HG03159 (cell line): Measurements from ENCODE around the gene CDKAL1.
A peak's percentile ranks its signal among the peaks of the same experiment; 100 is the strongest.

Source experiments
- ATAC-seq: cut with Tn5 transposase; IDR thresholded peaks from one replicate; pipeline ENCODE4 v1.9.1; 2021; ENCODE audit warnings: mild to moderate bottlenecking, moderate library complexity; ENCODE audit not compliant: unreplicated experiment

CDKAL1 gene

DNA sequence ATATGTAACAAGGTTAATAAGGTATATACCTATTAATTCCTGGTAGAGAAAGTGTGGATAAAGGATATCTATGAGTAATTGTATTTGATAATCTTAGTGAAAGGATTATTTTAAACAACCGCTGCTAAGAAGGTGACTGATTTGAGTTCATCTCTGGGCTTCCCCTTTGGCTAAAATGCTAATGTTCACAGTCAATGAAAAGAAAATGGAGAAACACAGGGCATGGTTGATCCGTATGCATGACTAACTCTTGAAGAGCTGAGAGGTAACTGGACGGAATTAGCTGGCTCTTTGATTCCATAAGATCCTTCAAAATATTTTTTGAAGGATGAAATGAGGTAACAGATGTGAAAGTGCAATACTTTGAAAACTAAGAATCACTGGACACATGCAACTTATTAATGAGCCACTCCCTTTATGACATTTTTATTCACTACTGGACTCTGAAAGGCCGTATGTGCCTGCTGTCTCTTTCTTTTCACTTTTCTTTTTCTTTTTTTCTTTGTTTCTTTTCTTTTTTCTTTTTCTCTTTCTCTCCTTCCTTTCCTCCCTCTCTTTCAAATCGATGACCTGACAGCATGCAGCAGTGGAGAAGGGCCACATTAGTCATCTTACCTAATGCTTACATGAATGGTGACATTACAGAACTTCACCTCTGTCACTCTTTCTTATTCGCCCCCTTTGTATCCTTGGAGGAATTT, 464.6 kb downstream of the CDKAL1 start:
- ATAC-seq: peak; percentile 48

DNA sequence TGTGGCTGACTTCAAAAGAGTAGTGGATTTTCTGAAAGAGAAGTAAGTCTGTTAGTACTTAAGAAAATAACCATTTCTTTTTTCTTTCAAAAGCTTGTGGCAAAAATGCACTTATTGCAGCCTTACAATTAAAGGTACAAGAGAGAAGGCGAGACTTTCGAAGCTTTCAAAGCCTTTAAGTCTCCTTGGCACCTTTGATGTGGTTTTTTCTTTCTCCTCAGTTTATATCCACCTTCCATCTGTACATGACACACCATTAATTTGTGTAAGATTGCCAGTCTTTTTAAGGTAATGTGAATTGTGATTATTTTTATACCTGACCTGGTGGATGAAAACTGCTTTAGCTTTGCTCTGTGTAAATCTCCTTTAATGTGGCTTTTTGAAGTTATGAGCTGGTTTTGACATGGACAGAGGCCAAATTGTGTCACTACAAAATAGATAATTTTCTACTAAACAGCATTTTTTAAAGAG, 466.1 kb downstream of the CDKAL1 start:
- ATAC-seq: no peak

- no peak for ATAC-seq
Measured at GRCh38 chr6:21001736-21002135, 467.5 kb downstream of the CDKAL1 start.

GRCh38 chr6:21003780-21004541, 469.7 kb downstream of the CDKAL1 start:
- ATAC-seq: peak; percentile 76

- peak; percentile 36 for ATAC-seq
Measured at GRCh38 chr6:21005816-21006570, 471.7 kb downstream of the CDKAL1 start.

DNA sequence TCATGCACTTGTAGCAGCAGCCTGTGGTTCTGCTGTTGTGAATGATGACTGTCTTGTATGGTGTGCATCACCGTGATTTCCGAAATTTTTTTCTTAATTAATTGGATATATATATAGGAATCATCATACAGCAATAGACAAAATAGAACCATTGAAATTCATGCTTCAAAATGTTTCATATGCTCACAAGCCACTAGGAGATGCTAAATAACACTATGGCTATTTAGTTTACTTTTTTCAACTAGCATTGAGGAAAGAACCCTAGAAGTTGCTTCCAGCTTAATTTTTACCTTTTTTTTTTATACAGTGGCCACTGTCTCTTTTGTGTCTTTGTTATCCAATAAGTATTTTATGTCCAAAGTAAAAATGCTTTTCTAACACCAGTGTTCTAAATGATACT, 485.4 kb downstream of the CDKAL1 start:
- ATAC-seq: no peak

- ATAC-seq: peak; percentile 95
Measured at GRCh38 chr6:21022343-21023107, 488.3 kb downstream of the CDKAL1 start.

DNA sequence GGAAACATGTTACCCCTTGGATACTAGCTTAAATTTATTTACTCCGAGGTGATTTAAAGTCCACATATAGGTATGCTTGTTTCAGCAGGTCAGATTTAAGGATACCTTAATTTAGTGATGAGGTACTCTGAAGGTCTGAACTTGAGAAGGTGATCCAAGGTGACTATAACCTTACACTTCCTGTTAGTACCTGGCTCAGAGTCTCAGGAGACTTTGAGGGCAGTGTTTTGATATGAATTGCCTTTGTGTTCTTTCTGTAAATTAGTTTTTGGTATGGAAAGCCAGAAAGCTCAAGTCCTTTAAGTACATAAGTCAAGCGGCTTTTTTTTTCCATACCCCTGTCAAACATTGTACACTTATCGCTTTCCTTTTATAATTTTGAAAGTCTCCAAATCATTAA, 489.0 kb downstream of the CDKAL1 start:
- ATAC-seq: no peak

DNA sequence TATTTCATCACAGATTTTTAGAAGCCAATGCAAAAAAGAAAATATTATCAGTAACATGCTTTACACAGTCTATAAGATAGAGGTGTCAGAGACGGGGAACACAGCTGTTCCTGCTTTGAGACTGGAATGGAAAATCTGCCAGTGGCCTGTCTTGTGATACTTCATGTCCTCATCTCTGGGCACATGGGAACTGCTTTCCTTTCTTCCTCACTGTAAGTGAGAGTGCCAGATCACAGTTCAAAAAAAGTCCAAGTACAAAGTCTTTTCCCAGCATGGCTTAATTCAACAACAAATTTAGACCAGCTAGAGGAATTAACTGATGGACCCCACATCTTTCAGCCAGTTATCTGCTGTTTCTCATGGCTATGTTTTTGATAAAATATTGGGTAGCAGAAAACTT, 490.4 kb downstream of the CDKAL1 start:
- no peak for ATAC-seq

DNA sequence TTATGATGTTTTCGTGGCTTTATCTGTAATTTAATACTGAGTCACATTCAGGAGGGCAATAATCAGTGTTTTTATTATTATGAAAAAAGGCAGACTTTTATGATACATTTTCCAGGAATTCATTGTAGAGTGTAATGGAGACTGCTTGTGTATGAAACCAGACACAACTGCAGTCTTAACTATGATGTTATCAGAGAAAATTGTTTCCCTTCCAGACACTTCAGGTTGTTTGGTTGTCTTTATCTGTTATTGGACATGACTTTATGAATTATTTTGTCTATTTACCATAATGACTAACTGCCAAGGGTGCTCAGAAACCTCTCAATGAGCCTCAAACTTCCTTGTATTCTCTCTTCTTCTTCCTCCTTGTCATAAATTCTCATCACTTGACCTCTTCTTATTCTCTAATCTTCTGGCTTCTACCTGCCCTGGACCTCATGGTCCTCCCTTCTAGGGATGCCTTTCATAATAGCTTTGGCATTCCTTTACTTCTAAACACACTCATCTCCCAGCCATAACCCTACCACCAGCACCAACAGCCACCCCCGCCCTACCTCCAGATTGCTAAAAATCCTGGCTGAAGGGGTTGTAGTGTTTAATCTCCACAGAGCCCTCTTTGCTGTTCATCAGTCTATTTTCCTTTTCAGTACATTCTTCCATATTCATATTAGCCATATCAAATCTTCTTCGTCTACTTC, 492.5 kb downstream of the CDKAL1 start:
- no peak for ATAC-seq

DNA sequence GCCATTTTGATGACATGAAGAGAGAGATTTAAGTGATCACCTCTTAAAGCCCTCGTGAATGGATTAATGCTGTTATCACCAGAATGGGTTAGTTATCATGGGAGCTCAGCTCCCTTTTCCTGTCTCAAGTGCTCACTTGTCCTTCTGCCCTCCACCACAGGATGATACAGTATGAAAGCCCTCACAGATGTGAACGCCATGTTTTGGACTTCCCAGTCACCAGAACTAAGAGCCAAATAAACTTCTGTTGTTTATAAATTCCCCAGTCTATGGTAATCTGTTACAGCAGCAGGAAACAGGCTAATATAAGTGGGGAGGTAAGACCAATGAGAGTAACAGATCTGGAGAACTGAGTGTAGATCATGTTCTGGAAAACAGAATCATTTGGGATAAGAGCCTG, 493.2 kb downstream of the CDKAL1 start:
- ATAC-seq: no peak

DNA sequence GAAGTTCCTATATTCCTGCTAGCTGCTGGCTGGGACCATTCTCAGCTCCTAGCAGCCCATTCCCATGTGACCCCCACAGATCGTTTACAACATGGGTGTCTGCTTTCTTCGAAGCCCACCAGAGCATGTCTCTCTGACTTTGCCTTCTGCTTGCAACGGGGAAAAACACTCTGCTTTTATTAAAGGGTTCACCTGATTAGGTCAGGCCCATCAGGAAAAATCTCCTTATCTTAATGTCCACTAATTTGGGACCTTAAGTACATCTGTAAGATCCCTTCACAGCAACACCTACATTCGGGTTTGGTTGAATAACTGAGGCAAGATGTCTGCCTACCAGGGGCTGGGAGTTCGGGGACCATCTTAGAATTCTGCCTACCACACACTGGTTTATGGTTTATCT, 496.9 kb downstream of the CDKAL1 start:
- no peak for ATAC-seq

GRCh38 chr6:21033084-21033483, 498.8 kb downstream of the CDKAL1 start:
- no peak for ATAC-seq

GRCh38 chr6:21033575-21034026, 499.3 kb downstream of the CDKAL1 start:
- no peak for ATAC-seq

DNA sequence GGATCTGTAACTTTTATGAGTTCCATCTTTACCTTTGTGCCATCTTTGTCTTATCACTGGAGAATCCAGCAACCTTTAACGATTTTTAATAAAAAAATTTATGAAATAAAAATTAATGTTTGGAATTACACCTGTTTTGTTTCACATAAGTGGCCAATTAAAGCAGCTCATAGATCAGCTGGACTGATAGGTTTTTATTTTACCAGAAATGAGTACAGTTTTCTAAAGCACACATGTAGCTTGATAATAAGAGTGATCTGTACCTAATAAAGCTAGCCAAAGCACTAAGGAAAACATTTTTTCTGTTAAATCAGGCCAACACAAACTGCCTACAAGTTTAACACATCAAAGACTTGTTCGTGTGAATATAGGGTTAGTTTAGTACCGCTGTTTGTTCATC, 500.1 kb downstream of the CDKAL1 start:
- ATAC-seq: no peak

GRCh38 chr6:21037453-21037852, 503.2 kb downstream of the CDKAL1 start:
- peak; percentile 99 for ATAC-seq

GRCh38 chr6:21039926-21040325, 505.7 kb downstream of the CDKAL1 start:
- no peak for ATAC-seq

- ATAC-seq: no peak
Measured at GRCh38 chr6:21045135-21045700, 511.0 kb downstream of the CDKAL1 start.

- ATAC-seq: no peak
Measured at GRCh38 chr6:21046276-21046675, 512.0 kb downstream of the CDKAL1 start.

DNA sequence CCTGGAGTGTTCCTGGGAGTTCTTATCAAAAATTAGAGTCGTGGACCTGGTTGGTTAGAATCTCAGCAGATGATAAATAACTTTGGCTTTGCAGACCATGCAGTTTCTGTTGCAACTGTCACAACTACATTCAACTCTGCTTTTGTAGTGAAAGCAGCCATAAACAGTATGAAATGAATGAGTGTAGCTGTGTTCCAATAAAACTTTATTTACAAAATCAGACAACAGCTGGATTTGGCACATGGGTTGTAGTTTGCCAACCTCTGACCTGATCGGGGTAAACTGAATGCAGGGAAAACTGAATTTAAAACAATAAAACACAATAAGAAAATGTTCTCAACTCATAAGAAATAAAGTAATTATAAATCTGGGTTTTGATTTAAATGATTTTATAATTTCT, 513.8 kb downstream of the CDKAL1 start:
- ATAC-seq: no peak
